CD1c-positive myeloid dendritic cell (primary cell): ENCODE measurements around the gene ZNF319.

Source experiments
- DNase-seq: peaks from one replicate; pipeline ENCODE4 v3.0.0-alpha.2; 2016; ENCODE audit errors: extremely low spot score

Gene ZNF319

DNA sequence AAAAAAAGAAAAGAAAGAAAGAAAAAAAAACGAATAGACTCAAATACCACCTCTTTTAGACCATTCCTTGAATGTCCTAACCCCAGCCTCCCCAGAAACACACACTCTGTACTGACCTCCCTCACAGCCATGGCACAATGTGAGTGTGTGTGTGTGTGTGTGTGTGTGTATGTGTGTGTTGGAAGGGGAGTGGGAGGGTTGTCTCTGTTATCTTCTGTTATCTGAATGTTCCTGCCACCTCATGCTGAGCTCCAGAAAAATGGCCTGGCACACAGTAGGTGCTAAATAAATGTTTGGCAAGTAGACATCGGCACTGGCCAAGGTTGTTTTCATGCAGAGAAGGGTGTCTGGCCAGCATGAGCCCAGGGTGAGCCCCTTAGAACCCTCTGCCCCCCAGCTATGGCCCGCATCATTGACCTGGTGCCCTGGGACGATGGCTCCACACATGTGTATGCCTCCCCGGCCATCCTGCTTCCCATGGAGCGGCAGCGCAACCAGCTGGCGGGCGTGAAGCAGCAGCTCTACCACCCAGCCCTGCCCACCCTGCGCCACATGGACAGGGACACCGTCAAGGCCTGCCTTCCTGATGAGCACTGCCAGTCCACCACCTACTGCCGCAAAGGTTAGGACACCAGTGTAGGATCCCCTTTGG lies 22.9 kb downstream of the ZNF319 start:
- DNase-seq: no peak

DNA sequence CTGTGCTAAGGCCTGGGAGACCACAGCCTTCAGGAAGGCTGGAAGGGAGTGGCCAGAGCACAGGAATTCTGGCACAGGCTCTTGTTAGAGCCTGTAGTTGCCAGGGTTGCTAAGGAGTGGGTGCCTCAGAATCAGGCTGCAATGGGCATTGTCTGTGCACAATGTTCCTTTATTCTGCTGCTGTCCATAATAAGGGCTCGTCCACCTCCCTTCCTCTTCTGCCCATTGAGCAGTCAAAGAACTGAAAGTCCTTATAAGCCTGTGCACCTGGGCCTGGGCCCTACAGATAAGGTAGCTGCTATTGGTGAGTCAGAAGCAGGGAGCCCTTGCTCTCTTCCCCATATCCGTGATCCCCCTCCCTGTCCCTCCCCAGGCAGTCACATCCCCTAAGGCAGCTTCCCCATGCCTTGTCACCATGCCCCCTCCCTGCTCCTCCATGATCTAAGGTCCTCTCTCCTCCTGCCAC lies 24.1 kb downstream of the ZNF319 start:
- DNase-seq: no peak

DNA sequence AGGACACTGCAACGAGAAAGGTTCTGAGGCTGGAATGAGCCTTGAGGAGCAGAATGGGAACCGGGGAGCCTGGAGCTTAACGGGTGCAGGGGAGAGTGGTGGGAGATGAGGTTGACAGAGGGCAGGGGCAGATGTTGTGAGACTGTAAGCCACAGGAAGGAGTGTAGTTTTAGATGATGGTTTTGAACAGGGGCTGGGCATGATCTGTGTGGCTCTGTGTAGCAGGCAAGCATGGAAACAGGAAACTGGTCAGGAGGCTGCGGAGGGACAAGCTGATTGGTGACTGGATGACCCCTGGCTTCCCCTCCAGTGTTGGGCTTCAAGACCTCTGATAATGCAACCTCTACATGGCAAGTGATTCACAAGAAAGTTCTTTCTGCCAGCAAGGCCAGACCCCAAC lies 28.2 kb downstream of the ZNF319 start:
- DNase-seq: no peak

DNA sequence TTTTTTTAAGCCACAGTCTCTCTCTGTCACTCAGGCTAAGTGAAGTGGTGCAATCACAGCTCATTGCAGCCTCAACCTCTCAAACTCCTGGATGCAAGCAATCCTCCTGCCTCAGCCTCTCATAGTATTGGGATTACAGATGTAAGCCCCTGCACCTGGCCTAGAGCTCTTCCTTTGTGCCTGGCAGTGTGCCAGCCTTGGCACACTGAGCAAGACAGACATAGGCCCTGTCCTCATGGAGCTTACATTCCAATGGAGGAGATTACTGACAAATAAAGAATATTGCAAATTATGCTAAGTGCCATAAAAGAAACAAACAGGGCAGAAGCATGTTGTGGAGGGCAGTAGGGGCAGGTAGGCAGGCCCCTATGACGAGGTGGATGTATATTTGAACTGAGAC lies 28.6 kb downstream of the ZNF319 start:
- no peak for DNase-seq

DNA sequence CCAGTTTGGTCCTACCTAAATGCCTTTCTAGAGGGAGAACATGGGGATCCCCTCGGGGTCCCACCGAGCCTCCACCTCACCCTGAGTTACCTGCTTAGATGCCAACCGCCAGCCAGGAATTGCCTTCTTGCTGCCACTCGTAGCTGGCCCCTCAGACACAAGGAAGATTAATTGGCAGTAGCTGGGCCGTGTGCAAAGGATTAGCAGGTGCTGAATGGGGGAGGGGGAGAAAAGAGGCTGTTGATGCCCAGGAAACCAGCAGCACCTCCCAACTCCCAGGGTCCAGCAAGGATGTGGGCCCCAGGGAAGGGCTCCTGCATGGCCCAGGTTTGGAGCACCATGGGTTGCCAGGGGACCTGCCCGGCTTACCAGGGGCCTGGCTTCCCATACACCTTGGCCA lies 29.5 kb downstream of the ZNF319 start, which contains the start of gene CNGB1:
TSS of gene CNGB1 (minus strand) at position 159 of the 400 bp plus-strand sequence. CDS start 3,842 bp downstream, outside the sequence.
- no peak for DNase-seq

DNA sequence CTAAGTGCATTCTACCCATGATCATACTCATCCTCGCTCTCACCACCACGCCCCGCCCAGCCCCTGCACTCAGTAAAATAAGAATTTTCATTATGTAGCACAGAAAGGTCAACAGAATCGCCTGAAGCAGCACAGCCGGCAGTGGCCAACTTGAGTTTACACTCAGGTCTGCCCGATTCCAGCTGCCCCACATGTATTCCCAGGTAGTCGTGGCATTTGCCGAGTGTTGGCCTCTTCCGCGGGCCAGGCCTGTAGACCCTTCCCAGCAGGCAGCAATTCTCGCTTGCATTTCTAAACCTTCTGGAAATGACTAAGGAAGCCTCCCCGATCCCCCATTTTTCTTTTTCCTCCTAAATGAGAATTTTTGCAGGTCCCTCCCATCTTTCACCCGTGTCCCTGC lies 30.2 kb downstream of the ZNF319 start:
- DNase-seq: no peak

DNA sequence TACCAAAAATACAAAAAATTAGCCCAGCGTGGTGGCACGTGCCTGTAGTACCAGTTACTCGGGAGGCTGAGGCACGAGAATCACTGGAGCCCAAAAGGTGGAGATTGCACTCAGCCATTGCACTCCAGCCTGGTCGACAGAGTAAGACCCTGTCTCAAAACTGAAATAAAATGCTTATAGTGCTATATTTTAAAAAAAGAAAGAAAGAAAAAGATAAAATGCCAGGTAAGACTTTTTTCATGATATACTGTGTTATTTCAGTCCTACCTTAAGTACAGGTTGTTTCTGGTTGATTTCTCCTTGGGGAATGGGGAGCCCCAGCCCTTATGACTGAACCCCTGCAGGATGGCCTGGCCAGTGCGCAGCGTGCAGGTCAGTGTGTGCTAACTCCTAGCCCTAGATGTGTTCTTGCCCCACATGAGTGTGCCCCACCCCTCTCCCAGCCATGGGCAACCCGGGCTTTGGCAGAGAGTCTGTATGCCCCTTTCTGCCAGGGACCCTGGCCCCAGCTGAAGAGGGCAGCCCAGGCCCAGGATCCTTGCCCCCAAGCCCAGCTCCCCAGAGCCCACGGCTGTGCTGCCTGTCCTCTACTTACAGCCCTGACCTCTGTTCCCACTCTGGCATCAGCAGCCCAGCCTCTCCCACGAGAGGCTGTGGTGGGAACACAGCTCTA lies 30.9 kb downstream of the ZNF319 start:
- no peak for DNase-seq

DNA sequence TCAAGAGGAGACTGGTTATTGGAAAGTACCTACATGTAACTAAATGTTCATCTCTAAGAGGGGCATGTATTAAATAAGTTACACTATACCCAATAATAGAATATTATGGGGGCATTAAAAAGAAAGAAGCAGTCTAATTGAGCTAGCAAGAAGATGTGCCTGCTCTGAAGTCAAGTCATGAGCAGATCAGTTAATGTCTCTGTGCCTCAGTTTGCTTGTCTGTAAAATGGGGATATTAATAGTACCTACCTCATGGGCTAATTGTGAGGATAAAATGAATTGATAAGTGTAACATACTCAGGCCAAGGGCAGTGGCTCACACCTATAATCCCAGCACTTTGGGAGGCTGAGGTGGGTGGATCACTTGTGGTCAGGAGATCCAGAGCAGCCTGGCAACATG lies 32.6 kb downstream of the ZNF319 start:
- DNase-seq: no peak

DNA sequence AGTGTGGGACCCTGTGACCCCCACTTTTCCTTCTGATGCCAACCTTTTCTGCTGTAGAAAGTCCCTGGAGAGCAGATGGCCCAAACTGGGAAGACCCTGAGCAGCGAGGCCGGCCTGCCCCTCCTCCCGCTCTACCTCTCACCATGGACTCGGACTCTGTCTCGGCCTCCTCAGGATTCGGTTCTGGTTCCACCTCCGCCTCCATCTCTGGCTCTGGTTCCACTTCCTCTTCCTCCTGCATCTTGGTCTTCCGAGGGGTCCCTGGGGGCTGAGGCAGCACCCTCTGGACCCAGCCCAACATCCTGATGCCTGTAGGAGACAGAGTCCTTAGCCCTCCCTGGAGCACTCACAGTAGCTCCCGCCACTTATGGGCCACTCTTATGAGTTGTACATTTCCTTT lies 33.5 kb downstream of the ZNF319 start:
- DNase-seq: no peak

DNA sequence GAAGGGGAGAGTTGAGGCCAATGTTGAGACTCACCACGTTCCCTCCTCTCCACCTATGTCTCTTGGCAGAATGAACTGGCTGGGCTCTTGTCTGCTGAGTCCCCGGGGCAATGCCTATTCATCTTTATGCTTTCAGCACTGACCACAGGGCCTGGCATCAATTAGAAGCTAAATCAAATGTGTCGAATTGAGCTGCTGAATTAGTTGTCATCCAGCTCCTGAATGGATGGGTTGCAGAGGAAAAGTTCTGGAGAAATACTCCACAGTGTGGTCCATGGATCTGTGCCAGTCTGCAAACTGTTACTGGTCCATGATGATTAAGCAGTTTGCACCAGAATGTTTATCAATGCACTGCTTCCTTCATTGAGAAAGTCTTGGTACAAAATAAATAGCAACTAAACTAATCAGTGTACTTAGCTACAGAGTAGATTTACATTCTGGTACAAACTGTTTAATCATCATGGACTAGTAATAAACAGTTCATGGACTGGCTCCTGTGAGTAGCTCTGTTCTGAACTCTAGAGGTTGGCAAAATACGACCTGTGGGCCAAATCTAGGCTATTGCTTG lies 34.2 kb downstream of the ZNF319 start:
- DNase-seq: no peak

DNA sequence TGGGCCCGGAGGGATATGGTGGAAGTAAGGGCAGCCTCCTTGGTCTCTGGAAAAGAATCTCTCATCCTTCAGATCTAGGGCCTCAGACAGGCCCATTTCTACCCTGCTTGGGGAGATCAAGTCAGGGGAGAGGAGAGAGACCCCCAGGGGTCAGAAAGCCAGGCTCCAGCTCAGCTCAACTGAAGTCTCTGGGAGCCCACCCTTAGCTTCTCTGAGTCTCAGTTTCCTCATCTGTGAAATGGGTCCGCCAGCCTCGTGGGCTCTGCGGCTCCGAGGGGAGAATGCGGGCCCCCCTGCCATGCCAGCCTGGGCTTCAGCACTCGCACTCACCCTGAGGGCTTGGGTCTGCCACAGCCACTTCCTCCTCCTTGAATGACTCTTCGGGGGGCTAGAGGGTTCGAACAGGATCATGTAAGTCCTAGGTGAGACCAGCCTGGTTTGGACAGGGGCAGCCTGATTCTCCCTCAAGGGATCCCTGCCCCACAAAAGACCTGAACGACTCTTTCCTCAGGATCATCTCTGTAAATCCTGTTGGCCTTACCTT lies 36.2 kb downstream of the ZNF319 start:
- no peak for DNase-seq

DNA sequence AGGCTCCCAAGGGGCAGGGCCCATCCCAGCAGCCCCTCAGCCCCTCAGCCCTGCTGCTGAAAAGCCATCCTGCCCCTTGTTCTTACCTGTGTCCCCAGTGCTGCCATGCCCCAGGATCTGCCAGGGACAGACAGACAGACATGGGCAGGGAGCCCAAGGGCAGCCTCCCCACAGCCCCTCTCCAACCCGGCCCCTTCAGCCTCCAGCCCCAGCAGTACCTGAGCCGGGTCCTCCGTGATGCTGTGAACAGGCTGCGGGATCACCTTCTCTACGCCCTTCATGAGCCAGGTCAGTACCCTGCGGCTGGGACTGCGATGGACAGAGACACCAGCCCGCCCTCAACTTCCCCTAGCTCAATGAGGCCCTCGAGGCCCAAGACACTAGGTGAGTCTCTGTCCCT lies 37.7 kb downstream of the ZNF319 start:
- no peak for DNase-seq

DNA sequence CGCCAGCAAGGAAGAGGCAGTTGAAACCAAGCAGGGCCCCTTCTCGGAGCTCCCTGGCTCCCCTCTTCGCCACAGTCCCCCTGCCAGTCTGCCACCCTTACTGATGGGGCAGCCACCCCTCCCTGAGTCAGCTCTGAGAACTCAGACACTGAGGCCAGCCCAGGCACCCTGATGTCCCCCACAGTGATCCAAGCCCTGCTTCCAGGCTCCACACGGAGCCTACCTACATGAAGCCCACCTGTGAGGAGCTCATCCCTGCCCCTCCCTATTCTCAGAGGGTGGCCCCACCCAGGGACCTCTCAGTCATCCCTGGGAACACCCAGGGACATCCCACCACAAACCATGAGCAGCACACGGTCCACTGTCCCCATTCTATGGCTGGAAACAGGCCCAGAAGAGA lies 38.4 kb downstream of the ZNF319 start:
- no peak for DNase-seq

DNA sequence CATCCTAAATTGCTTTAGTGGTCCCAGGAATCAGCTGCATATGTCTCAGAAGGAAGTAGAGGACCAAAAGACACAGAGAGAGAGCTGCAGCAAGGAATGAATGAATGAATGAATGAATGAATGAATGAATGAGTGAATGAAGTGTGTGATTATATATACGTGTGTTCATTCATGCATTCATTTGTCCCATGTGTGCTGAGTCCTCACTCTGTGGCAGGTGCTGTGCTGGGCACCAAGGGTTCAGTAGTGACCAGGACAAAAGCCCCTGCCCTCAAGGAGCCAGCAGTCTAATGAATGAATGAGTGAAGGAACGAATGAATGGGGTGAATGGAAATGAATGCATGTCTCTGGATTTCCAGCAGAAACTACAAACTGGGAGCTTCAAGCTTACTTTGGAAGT lies 38.9 kb downstream of the ZNF319 start:
- DNase-seq: no peak

DNA sequence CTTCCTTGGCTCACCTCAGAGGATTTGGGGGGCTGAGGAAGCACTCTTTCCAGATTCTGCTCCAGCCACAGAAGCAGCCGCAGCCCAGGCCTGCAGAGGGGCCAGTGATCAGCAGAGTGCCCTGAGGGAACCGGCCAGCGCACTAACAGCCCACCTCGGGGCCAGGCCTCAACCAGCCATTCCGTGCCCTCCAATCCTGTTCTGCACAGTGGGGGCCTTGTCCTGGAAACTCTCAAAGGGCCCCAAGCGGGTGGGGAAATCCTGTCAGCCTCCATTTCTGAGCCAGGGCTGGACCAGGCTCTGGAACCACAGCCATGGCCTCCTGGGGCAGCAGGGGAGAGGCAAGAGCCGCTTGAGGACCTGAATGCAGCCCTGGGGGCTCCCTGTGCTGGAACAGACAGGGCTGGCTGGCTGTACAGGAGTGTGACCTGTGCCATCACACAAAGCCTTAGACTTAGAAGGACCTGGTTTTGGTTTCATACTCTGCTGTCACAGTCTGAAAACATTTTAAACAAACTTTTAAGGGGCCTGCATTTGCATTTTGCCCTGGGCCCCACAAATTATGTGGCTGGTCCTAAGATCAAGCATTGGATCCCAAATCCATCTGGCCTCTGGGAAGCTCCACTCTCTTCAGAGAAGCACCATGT lies 39.5 kb downstream of the ZNF319 start:
- DNase-seq: no peak

DNA sequence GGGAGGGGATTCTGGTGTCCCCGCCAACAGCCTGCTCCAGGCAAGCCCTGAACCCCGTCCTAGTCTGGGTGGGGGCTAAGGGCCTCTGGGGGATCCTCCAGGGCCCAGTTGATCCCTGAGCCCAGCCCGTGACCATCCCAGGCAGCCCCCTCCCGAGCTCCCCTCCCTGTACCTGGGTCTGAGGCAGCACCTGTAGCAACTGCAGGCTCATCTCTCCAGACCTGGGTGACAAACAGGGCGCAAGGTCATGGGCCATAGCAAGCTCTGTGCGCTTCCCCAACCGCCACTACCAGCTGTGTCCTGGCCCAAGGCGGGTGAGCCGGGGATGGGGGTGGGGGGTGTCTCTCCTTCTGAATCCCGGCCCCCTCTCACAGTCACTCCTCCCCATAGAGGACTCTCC lies 40.2 kb downstream of the ZNF319 start:
- DNase-seq: no peak

DNA sequence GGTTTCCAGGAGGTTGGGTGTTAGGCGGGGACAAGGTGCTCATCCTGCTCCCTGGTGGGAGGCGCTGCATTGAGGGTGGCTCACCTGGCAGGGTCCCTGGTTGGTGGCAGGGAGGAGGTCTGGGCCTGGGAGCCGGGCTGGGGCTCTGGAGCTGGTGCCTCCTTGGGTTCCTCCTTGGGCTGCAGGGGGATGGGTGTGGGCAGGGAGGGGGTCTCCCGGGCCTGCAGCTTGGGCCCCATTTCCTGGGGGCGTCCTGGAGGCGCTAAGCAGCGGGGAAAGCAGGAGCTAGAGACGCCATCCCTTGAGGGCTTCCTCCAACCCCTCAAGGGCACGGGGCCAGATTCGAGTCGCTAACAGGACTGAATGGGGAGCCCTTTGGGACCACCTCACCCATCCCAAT lies 40.7 kb downstream of the ZNF319 start:
- DNase-seq: no peak

DNA sequence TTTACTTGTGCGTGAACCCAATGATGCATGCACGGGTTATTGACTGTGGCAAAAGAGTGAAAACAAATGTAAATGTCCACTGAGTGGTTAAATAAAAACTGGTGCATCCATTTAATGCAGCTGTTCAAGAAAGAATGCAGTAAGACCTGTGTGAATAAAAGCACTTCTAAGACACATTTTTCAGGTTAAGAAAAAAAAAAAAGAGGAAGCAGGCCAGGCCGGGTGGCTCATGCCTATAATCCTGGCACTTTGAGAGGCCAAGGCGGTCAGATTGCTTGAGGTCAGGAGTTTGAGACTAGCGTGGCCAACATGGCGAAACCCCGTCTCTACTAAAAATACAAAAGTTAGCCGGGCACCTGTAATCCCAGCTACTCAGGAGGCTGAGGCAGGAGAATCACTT lies 41.4 kb downstream of the ZNF319 start:
- no peak for DNase-seq

DNA sequence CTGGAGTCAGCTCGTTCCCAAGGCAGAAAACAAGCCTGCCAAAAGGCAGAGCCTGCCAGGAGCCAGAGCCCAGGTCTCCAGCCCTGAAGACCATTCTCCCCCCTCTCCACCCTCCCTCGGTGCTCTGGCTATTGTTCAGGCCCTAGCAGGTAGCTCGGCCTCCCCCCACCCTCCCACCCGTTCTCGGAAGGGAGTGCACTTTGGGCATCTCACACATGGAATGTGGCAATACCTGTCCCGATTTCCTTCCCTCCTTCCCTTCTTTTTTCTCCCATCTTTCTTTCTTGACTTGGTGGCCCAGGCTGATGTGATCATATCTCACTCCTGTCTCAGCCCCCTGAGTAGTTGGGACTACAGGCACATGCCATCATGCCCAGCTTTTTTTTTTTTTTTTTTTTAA lies 41.9 kb downstream of the ZNF319 start:
- no peak for DNase-seq

DNA sequence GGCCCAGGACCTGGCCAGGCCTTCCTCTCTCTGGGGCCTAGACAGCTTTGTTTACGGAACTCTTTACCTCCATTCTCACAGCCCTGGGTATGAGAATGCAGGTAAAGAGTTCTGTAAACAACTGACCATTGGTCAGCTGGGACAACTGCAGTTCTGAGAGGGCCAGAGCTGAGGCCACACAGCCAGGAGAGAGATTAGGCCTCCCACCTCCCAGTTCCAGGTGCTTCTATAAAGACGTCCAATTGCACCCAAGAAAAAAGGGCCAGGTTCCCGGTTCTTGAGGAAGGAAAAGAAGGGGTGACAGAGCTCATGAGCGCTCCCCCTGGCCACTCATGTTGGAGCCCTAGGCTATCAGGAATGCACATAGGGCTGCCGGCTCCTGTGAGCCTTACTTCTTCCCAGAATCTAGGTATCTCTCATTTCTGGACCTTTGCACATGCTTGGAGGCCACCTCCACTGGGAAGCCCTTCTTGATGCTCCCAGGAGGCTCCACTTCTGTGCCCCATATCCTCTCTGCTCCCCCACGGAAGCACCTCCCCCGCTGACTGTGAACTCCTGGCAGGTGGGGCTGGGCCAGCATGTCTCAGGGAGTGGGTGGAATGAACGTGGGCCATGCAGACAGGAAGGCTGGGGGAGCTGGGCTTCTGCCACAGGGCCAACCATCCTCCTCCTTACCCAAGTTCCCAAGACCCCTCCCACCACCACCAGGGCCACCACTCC lies 42.6 kb downstream of the ZNF319 start:
- DNase-seq: no peak

DNA sequence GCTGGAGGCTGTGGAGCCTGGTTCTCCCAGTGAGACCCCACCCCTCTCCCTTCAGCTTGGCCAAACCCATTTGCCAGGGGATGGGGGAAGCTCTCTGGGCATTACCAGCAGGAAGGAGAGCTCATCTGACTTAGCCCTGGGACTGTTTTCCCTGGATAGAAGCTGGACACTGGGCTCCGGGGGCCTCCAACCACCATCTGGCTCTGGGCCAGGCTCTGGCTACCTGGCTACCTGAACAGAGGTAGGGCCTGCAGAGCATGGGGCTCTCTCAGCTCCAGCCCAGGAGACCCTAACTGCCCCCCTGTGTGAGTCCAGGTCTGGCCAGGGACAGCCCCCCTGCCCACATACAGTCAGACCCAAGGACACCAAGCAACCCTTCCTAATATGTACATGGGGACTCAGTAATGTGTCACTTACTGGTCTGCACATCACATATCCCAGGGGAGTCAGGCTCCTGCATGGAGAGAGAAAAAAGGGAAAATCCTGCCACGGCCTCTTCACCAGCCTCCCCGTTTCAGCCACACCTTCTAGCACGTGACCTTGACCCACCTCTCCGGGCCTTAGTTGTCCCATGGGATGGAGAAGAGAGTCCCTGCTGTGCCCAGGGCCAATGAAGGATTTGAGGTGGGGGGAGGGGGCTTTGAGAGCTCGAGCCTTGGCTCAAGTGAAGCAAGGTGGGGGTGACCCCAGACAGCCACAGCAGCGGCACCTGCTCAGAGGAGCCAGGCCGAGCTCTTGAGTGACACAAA lies 43.4 kb downstream of the ZNF319 start:
- DNase-seq: no peak
